BJ (cell line): ENCODE measurements around the gene KDM4B. TPM values are rescaled to one million over a fixed set of nuclear protein-coding genes. Genes with fewer than 3 reads are reported as not detected.

ENCODE experiments used
- CTCF ChIA-PET: fragments of 350-600 bp; formaldehyde crosslinking; extraction: SDS; loops from one replicate; lab custom pipeline; 2021; ENCODE audit warnings: antibody characterized with exemption, inconsistent platforms; lab: Yijun Ruan, JAX
- POLR2A ChIA-PET: fragments of 300-600 bp; sonication (Branson Sonifier 250); formaldehyde crosslinking; extraction: SDS; loops from one replicate; lab custom pipeline; 2021; ENCODE audit warnings: antibody characterized with exemption; lab: Charles Lee
- DNase-seq: peaks from one replicate; pipeline ENCODE4 v3.0.0-alpha.2; 2011; ENCODE audit warnings: low read depth
- H3K27me3 ChIP-seq: 2 replicates; pipeline ENCODE4 v1.6.0; 2011; ENCODE audit warnings: low read length; ENCODE audit not compliant: control insufficient read depth, insufficient read depth
- H3K36me3 ChIP-seq: 2 replicates; pipeline ENCODE4 v1.5.1; 2011; ENCODE audit warnings: low read length; ENCODE audit not compliant: control insufficient read depth, insufficient read depth
- H3K4me3 ChIP-seq: 2 replicates; pipeline ENCODE4 v1.5.1; 2011; ENCODE audit warnings: low read depth, mild to moderate bottlenecking, control low read depth, low read length
- CTCF ChIP-seq: IDR thresholded peaks from 2 replicates; pipeline ENCODE4 v1.5.1; 2011; ENCODE audit warnings: low read depth, mild to moderate bottlenecking, control low read depth, inconsistent platforms, low read length, moderate library complexity; ENCODE audit not compliant: insufficient read depth
- polyA plus RNA-seq: library from polyadenylated mRNA; depleted of rRNA; stranded (reverse); fragments of >200 nt; gene quantifications from 2 replicates; pipeline ENCODE4 v1.2.3, GENCODE V29; 2011

The KDM4B gene
- polyA plus RNA-seq, 1 experiment: 15.2 TPM

GRCh38 chr19:5123646-5124045, 154.7 kb downstream of the KDM4B start:
- CTCF ChIA-PET: no interaction called here
- Histone ChIP-seq H3K4me3 (no peak overlapping the region), H3K36me3 (peaks cover 24% of the 10 kb centered on the region), H3K27me3 (no peaks in the 10 kb centered on the region)
- POLR2A ChIA-PET: no interaction called here
- no peak for TF ChIP-seq CTCF
- DNase-seq: no peak

GRCh38 chr19:5124111-5124855, 155.4 kb downstream of the KDM4B start:
- Histone ChIP-seq H3K4me3 (no peak overlapping the region), H3K36me3 (peaks cover 22% of the 10 kb centered on the region), H3K27me3 (no peaks in the 10 kb centered on the region)
- no peak for DNase-seq
- POLR2A ChIA-PET: no interaction called here
- TF ChIP-seq CTCF: no peak
- CTCF ChIA-PET: no interaction called here

- POLR2A ChIA-PET: no interaction called here
- DNase-seq: no peak
- CTCF ChIA-PET: no interaction called here
- Histone ChIP-seq H3K4me3 (no peak overlapping the region), H3K27me3 (no peaks in the 10 kb centered on the region), H3K36me3 (peaks cover 20% of the 10 kb centered on the region)
- TF ChIP-seq CTCF: no peak
Measured at GRCh38 chr19:5125376-5125775, 156.5 kb downstream of the KDM4B start.

- DNase-seq: no peak
- no peak for TF ChIP-seq CTCF
- POLR2A ChIA-PET: no interaction called here
- Histone ChIP-seq H3K4me3 (no peak overlapping the region), H3K27me3 (no peaks in the 10 kb centered on the region), H3K36me3 (peaks cover 20% of the 10 kb centered on the region)
- CTCF ChIA-PET: no interaction called here
Measured at GRCh38 chr19:5125797-5126497, 157.0 kb downstream of the KDM4B start.

- ChIA-PET CTCF (no interaction called here), POLR2A (no interaction called here)
- H3K4me3 ChIP-seq: no peak overlapping the region
- no peak for DNase-seq
- TF ChIP-seq CTCF: no peak
- peaks cover 17% of the 10 kb centered on the region for H3K36me3 ChIP-seq
- no peaks in the 10 kb centered on the region for H3K27me3 ChIP-seq
Measured at GRCh38 chr19:5126498-5127223, 157.7 kb downstream of the KDM4B start.
